CMK (cell line): Measurements from ENCODE around the gene LYSET.
"Not testable (repeated sequence)": the region's sequence is repeated elsewhere in the genome, so short reads cannot be mapped to it uniquely, and the experiment has no call there.

ENCODE experiments used
- DNase-seq: peaks from one replicate; pipeline ENCODE4 v3.0.0-alpha.2; 2010; ENCODE audit warnings: low read depth

LYSET gene

DNA sequence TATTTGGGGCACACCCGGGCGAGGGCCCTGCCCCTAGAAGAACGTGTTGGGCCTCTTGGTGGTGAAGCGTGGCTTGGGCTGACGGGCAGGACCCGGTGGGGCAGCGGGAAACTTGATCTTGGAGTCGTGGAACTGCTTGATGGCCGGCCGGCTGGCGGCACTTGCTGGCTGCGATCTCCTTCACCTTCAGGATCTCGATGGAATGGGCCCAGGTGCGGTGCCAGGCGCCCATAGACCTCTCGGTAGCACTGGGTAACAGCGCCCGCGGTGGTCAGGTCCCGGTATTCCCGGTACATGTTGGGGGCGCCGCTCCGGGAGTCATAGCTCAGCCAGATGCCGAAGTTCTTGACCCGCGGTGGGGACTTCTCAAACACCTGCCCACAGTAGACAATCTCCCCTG lies 38.4 kb downstream of the LYSET start:
- no peak for DNase-seq

DNA sequence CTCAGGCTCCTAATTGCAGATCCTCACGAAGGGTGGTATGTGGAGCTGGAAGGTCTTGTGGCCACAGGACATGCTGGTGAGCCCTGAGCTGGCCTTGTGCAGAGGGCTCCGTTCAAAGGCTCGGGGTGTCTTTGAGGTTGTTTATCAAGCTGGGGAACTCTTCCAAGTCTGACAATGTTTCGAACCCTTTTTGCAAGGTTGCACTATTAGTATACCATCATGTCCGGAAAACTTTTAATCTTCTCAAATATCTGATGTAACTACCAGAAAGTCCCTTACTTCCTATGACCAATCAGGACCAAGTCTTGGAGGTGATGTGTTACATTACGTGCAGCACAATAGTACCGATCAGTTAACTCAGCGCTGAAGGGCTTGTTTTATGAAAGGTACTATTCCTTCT lies 43.4 kb downstream of the LYSET start:
- no peak for DNase-seq

DNA sequence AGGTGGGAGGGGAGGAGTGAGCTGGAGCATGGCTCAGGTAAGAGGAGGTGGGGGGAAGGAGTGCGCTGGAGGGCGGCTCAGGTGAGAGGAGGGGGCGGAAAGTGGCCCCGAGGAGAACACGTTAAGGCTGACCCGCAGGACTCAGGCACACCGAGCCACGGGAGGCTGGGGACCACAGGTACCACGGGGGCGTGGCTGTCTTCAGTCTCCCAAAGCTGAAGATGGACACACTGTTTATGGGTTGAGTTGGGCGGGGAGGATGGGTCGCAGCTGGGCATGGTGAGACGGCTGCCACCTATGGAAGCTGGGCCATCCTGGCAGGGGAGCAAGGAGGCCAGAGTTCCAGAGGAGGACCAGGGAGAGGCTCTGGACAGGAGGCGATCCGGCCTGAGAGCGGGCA lies 45.4 kb downstream of the LYSET start:
- no peak for DNase-seq

DNA sequence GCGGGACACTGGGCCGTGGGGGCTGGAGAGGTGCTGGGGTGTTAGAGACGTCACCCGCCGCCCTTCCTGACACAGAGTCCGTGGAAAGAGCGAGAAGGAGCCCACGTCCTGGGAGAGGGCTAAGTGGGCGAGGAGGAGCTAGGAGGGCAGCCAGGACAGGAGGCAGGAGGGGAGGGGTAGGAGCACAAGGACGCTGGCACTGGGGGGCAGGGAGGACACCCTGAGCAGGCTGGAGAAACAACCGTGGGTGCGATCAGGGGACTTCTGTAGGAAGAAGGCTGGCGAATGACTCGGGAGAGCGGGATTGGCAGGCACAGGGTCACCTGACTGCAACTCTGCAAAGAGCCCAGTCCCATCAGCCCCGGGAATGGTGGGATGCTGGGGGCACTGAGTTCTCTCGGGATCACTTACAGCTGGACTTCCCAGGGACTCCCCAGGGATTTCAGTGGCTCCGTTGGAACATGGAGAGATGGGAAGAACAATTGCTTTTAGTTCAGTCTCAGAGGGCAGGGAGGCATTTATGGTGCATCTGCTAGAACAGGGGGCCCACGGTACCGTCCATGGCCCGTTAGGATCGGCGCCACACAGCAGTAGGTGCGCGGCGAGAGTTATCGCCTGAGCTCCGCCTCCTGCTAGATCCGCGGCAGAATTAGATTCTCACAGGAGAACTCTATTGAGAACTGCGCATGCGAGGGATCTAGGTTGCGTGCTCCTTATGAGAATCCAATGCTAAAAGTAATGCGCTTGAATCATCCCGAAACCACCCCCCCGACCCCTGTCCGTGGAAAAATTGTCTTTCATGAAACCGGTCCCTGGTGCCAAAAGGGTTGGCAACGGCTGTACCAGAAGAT lies 46.2 kb downstream of the LYSET start:
- no peak for DNase-seq

DNA sequence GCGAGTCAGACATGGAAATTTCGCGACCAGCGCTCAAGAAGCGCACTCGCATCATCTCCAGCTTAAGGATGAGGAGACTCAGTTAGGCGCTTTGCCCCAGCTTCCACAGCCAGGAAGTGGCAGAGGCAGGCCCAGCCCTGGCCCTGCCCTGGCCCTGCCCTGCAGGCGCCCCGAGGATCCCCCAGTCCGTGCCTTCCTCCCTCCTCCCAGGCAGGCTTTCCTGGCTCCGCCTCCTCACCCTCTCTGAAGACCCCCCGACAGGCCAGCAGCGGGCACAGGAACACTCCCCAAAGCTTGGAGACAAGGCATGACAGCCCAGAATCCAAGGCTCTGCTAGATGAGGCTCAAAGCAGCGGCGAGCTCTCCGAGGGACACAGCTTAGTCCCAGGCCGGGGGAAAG lies 47.0 kb downstream of the LYSET start:
- no peak for DNase-seq

DNA sequence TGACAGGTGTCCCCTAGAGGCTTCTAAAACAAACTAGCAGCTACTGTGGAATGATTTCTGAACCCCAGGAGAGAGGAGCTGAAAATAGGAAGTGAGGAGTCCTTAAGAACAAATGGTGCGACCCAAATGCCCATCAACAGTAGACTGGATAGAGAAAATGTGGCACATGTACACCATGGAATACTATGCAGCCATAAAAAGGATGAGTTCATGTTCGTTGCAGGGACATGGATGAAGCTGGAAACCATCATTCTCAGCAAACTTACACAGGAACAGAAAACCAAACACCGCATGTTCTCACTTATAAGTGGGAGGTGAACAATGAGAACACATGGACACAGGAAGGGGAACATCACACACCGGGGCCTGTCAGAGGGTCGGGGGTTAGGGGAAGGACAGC lies 48.0 kb downstream of the LYSET start:
- DNase-seq: not testable (repeated sequence)

DNA sequence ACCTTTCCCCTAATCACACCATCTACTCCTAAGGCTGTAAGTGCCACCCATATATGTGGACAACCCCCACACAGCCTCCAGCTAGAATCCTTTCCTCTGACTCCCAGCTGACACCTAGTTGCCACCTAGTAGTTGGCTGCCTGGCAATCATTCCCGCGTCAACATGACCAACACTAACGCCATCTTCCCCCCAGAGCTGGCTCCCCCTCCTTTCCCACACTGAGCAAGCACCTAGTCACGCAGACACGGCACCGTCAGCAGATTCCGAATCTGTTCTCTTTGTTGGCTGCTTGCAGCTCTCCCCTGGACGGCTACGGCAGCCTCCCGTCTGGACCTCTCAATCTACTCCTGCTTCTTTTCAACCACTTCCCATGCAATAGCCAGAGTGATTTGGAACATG lies 49.7 kb downstream of the LYSET start:
- no peak for DNase-seq
